ENCODE results near the gene ARHGAP18.

- TF ChIP-seq POLR2A (IDR thresholded peaks at IDR 0.05; ENCODE audit: low read depth, low read length) = no peak
- TF ChIP-seq POLR2AphosphoS5 (IDR thresholded peaks at IDR 0.05; ENCODE audit: low read depth, low read length) = no peak
Observed at GRCh38 chr6:129643176-129643575, 66.8 kb downstream of the ARHGAP18 start.

All from GM12892 (cell line).